Stimulated activated CD4-positive, alpha-beta T cell treated with anti-CD3 and anti-CD28 coated beads, Interleukin-15, amount 100 ng/mL, for 1 hour (primary cell): ENCODE results near the gene VSX1.

Experiments
- DNase-seq, 2 donors: peaks; one replicate each; pipeline ENCODE4 v3.0.0-alpha.2; 2020; ENCODE audit warnings: low read depth in 1 of 2, low spot score in 1 of 2

The VSX1 gene

DNA sequence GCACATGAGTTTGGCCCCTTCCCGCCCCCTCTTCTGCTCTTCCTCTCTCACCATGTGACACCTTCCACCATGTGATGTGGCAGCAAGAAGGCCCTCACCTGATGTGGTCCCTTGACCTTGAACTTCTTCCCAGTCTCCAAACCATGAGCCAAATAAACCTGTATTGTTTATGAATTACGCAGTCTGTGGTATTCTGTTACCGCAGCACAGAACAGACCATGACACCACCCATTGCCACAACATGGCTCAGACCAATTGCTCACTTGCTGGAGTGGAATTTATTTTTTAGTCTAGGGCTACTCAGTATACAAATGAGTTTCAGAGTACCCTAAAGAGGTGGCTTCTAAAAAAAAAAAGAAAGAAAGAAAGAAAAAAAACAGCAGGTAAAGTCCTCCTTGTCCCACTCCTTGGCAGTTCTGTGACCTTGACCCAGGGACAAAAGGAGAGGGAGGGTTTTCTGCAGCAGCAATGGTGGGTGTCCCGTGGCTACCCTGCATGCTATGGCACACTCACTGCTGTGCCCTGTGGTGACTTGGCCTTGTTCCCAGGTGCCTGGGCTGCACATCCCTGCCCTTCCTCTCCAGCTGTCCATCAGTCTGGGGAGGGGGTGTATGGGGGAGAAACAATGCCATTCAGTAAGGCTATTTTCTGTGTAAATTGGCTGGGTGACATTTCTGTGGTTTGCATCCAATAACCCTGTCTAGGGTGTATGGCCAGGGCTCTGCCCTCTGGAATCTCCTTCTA, 5.4 kb upstream of the VSX1 start:
- no peak for DNase-seq

DNA sequence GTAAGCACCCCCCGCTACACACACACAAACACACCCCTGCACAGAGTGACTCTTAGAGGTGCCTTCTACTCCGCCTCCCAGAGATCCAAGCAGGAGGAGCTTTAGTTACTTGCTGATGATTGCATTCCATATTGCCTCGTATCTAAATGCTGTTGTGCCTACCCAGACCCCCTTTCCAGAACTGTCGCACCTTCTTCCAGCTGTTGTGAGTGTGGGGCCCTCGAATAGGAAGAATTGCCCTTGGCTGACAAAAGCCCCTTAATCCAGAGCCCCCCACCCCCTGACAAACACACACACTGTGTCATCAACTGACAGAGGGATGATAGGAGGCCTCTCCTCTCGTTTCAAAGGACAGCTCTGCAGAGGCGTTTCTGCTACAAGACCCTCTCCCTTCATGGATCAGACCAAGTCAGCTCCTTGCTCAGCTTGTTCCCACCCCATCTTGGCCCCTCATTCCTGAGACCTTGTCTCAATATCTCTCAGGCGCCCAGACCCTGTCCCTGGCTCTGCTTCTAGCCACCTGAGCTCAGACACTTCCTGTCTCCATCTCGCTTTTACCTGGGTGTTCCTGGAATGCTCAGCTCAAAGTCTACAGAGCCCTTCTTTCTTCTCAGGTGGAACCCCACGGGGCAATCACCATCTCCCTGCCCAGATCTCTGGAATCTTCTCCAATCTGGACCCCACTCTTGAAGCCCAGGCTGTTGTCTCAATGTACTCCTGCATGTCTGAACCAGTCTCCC, 4.0 kb upstream of the VSX1 start:
- no peak for DNase-seq

DNA sequence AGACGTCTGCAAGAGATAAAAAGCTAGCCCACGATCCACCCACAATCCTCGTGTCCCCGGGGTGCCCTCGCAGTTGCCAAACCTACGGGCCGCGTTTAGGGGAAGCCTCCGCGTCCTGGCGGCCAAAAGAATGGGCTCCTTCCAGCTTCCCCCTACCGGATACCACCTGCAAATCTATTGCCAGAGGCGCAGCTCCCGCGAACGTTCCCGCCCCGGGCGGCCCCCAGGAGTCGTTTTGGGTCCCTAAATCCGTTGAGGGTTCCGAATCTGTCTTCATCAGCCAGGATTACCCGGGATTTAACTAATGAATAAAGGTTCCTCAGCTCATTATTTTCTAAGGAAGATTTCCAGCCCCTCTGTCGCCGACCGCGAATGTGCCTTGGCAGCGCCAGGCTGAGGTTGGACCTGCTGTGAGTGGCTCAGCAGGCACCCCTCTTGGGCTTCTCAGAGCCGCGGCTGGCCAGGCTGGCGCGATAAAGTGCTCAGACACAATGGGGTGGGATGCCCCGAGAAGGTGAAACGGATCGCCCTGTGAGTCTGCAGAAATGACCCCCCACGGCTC, 2.8 kb upstream of the VSX1 start:
- DNase-seq = no peak

DNA sequence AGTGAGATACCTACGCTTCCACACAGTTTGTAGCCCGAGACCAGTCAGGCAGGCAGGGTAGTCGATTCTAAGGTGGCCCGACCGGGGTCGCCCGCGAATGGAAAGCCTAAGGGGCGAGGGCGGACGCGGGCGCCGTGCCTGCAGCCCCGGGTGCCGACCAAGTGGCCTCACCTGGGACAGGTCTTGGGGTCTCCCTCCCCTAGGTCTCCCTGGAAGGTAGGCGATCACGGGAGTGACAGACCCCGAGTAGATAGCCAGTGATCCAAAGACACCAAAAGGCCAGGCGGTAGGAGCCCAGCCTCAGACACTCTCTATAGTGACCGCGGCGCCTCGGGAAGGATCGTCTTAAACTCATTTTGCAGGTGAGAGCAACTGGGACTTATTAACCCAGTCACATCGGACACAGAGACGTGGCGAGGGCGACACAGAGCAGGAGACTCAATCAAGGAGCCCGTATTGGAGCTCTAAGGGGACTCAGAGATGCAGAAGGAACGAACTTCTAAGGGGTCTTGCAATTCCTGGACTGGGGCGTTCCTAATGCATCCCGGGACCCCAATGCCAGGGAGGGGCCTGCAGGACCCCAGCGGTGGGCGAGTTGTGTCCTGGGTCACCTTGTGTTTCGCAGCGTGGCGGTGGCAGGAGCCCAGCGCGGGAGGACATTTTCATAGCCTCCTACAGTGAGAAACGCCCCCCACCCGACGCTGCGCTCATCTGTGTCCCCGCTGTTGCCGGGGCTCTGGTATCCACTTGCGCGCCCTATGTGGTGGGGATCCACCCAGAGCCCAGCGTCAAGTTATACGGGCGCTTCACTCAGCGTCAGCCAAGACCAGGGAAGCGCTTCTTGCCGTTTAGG, 2.1 kb upstream of the VSX1 start:
- no peak for DNase-seq

DNA sequence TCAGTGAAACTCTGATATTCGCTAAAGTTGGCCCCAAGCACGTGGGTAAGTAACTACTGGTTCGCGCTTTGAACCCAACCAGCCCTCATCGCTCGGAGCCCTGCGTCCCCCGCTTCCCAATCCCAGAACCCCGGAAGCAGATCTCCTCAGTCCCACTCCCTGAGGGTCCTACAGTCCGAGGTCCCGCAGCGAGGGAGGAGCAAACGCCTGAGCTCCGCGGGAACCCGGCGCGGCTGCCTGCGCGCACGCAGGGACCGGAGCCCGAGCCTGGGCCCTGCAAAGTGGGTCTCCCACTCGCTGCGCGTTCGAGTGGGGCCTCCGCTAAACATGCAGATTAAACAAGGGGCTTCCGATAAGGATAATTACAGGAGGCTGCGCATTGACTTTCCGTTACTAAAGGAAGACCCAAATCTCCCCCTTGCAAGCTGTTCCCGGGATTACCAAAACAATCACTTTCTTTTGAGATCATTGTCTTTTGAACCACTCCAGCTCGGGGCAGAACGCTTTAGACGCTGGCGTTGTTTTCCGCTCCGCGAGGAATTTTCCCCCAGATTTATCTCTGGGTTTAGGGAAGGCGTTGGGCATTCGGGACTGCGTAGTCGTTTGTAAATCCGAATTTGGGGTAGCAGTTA, 1.3 kb upstream of the VSX1 start:
- no peak for DNase-seq

DNA sequence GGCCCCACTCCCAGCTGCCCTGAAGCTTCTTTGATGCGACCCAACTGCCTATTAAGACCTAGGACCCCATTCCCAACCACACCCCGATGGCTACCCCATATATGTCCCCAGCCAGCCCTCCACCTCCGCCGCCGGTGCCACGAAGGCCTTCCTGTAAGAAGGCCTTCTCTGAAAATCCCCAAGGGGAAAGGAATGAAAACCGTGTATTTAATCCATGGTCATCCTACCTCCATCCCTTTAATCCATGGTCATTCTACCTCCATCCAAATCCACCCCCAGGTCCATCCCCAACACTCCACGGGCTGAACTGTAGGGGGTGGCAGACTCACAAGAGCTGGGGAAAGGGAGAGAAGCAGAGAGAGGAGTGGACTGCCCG, 545 bp upstream of the VSX1 start:
- no peak for DNase-seq

DNA sequence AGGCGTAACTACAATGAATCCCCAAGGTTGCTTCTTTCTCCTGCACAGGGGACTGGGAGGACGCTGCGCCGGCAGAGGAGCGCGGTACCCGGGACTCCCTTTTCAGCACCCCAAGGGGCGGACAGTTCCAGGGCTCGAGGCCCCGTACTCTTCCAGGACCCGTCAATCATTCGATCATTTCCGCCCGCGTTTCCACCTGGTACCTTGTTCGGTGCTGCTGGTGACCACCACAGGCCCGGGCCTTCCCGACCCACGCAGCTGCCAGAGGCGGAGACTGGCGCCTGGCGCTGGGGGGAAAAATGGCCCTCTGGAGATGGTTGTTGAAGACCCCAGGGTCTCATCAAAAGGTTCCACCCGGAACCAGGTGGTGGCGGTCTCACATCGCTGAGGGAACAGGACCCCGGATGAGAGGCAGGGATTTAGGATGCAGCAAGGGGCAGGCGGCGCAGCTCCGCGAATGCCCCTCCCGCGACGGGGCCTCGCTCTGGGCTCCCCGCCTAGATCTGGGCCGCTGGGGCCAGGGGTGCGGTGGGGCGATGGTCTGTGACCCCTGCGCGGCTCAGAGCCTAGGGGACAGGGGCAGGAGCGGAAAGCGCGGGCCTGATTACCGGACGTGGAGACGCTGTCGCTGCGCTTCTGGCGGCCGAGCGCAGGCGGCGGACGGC, 744 bp downstream of the VSX1 start:
- DNase-seq = no peak

DNA sequence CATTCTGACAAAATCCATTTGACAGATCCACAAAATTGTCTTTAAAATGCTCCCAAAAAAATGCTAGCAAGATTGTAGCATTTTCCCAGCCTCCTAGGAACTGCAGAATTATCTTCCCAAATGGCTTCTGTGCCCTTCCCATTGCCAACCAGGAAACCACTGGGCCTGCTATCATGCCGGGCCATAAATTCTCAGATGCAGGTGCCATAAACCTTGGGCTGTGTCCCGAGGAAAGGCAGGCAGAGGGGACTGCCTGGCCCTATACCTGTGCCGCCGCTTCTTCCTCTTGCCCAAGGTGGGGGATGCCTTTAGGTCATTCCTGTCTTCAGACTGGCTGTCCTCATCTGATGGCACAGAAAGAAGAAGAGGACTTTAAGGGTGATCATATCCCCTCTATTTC, 2.8 kb downstream of the VSX1 start:
- no peak for DNase-seq

DNA sequence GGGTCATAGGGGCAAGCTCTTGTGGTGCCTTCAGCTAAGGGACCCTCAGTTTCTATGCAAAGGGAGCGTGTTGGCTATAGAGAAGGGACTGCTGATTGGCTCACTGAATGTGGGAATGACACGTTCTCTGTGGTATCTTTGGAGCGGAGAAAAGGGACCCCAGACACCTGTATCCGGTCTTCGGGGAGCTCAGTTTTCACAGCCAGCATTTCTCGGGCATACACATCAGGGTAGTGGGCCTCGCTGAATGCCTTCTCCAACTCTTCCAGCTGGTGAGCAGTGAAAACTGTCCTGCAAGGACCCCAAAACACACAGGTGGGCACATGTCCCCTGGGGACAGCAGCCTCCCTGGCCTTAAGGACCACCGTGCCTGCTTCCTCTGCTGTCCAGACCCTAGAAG, 3.3 kb downstream of the VSX1 start:
- DNase-seq = no peak

DNA sequence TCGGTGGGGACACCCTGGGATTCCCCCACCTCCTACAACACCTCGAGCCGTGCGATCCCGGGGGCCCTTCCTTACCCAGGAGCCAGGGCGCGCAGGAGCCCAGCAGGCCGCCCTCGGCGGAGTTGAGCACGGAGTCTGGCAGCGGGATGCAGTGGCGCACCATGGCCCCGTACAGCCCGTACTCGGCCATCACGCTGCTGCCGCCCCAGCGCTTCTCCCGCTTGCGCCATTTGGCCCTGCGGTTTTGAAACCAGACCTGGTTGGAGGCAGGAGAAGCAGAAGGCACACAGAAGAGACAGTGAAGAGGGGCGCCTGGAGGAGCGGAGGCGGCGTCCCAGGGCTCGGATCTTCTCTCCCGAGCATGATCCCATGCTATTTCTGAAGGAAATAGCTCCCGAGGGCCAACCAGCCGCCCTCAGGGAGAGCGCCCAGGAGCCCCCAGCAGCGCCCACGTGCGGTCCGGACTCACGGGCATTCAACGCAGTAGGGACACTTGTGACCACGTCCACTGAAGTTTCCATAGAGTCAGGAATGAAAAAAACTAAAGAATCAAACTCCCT, 4.3 kb downstream of the VSX1 start:
- DNase-seq = no peak

DNA sequence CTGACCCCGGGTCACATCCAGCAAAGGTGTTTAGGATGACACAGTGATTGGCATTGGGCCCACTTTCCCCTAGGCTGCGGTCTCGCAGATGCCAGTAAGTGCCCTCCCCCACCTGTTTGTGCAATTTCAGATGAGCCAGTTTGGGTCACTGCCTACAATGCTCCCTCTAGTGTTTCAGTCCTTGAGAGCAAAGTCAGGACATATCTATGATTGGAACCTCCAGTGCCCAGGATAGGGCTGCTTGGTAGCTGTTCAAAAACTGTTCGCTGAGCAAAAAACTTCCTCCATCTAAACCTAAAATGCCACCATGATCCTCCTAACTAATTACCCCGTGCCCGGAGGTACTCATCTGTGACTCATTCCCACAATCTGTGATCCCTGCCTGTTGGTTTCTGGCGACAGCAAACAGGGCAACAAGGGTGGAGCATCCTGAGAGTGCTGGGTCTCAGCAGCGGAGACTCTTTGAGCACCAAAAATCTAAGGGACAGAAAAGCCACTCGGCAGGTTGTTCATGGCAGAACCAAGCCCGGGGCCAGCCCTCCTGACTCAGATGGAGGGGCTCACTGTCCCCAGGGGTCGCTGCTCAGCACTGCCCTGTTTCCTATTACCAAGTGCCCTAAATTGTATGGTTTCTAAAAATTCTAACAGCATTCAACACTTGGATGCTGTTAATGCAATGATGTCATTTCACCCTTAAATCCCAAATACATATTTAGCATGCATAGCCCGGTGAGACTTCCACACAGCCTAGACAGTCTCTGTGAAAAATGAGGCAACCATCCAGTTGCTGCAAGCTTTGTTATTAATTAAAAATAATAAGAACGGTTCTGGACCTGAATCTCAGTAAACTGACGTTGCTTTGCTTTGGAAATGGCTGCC, 5.0 kb downstream of the VSX1 start:
- no peak for DNase-seq

DNA sequence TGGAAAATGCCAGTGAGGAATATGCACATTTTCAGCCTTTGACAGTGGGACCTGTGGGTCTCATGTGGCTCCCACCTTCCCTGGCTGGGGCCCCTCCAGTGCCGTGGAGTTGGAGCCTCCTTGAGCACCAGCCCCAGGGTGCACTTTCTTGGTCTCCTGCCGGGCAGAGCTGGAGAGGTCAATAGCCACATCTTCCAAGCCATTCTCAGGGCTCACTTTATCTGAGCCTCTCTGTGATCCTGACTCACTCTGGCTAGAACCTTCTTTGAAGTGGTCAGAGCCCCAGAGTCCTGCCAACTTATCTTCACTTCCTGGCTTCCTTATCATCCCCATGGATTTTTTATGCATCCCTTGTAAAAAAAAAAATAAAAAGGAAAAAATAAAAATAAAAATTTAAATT, 5.7 kb downstream of the VSX1 start:
- no peak for DNase-seq

DNA sequence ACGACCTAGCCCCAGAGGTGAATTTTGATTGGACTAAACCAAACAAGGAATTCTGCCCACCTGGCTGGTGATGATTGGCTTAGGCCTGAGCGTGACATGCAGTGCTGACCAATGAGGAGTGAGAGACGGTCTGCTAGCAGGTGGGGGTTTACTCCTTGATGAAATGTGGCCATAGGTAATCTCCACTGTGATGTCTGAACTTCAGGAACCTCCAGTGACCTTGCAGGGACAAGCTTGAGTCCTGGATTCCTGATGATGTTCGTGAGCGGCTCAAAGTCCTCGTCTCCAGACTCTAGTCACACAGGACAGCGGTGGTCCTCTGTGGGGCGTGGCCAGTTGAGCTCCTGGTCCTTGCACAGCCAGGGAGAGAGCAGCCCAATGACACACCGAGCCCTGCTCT, 8.4 kb downstream of the VSX1 start:
- DNase-seq = no peak

DNA sequence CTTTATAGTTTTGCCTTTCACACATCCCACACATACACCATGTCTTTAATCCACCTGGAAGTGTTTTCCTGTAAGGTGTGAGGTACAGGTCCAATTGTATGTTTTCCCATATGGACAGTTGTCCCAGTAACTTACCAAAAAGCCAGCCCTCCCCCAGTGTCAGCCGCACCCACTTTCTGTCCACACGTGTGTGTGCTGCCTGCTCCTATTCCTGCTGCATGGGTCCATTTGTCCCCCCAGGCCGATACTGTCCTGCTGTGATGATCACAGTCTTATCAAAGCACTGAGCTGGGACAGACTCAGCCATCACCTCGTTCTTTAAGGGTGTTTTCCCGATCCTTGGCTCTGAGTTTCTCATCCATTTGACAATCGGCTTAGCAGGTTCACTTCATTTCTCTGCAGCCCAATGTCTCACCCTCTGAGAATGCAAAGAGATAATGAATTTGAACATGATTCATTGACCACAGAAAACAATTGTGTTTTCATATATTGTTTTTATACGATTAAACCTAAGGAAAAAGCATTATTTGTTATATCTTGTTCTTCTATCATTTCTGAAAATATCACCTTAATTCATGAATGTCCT, 9.6 kb downstream of the VSX1 start:
- no peak for DNase-seq

DNA sequence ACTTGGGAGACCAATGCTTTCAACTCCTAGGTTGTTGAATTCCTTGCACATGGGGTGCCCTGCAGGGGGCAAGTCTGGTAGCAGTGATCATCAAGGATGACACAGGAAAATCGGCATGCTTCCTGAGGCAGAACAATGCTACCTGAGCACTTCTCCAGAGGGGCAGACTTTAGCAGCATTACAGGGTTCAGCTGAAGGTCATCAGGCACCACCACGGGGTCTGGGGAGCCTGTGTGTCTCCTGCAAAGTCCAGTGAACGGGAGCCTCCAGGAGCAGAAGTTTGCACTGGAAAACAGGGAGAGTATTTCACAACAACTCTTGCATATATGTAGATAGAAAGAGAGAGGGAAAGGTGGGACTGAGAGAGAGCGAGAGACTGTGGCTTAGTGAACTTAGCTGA, 10.2 kb downstream of the VSX1 start:
- no peak for DNase-seq

DNA sequence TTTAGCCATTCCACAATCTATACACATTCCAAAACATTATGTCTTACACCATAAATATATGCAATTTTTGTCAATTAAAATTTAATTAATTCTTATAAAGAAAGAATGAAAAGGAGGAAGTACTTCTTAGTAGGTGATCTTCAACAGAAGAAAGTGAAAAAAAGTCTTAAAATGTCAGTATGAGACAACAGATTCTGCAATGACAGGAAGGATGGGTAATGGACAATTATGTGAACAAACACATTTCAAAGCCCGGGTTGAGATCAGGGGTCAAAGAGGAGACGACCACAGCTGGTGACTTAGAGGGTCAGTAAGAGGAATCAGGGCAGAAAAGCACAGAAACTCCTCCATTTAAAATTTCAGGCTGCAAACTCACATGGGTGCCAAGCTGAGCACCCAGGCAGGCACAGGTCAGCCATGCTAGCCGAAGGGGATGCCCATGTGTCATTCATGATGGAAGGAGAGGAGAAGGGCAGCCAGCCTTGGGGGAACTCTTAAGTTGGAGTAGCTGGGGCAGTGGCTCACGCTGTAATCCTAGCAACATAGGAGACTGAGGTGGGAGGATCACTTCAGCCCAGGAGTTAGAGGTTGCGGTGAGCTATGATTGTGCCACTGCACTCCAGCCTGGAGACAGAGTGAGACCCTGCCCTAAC, 11.0 kb downstream of the VSX1 start:
- no peak for DNase-seq

DNA sequence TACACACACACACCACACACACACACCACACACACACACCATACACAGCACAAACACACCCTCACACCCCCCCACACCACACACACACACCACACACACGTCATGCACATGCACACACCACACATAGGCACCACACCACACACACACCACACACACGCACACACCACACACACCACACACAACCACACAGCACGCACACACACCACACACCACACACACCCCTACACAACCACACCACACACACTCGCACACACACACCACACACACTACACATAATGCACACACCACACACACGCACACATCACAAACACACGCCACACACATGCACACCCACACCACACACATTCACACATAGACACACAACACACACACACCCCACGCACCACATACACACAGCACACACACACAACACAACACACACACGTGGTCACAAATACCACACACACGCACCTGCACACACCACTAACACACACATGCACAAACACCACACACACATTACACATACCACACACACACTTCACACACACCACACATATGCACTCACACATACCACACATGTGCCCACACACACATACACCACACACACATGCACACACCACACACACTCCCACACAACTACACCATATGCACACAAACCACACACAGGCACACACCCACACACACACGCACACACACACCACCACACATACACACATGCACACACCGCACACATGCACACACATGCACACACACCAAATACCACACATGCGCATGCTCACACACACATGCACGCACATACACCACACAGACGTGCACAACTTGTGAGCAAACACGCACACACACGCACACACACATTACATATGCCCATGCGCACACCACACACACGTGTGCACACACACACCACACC, 14.6 kb downstream of the VSX1 start:
- DNase-seq = no peak

DNA sequence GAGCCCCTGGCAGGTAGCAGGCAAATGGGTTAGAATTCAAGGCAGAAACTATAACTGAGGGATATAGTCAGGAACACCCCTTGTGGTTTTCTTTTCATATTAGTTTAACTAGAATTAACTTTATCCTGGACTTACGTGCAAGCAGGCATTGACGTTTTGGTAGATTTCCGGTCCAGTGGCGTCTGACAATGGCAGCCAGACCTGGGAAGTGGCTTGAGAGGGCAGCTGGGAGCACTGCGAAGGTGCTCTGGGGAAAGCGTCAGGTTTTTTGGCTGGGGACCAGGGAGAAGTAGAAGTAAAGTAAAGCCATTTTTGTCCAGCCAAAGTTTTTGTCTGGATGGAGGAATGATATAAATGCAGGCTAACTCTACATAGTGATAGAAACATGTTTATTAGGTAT, 15.6 kb downstream of the VSX1 start:
- no peak for DNase-seq
